HG03378 (cell line): ENCODE measurements around the gene PDE4D.
"Not testable (repeated sequence)": the region's sequence is repeated elsewhere in the genome, so short reads cannot be mapped to it uniquely, and the experiment has no call there.

Experiments used
- ATAC-seq: cut with Tn5 transposase; IDR thresholded peaks from one replicate; pipeline ENCODE4 v1.9.1; 2021; ENCODE audit warnings: mild to moderate bottlenecking, moderate library complexity; ENCODE audit not compliant: unreplicated experiment

The PDE4D gene

GRCh38 chr5:59587489-59588337, 305.8 kb downstream of the PDE4D start:
- no peak for ATAC-seq

- no peak for ATAC-seq
These were observed 306.7 kb downstream of the PDE4D start for GRCh38 chr5:59586841-59587240.

- no peak for ATAC-seq
These were observed 308.4 kb downstream of the PDE4D start for GRCh38 chr5:59584858-59585846.

- ATAC-seq: no peak
These were observed 309.5 kb downstream of the PDE4D start for GRCh38 chr5:59583810-59584562.

- no peak for ATAC-seq
These were observed 310.2 kb downstream of the PDE4D start for GRCh38 chr5:59583151-59583809.

- no peak for ATAC-seq
These were observed 310.8 kb downstream of the PDE4D start for GRCh38 chr5:59582746-59583145.

- ATAC-seq: no peak
These were observed 313.7 kb downstream of the PDE4D start for GRCh38 chr5:59579824-59580167.

- ATAC-seq: no peak
These were observed 314.3 kb downstream of the PDE4D start for GRCh38 chr5:59579101-59579823.

- ATAC-seq: no peak
These were observed 316.0 kb downstream of the PDE4D start for GRCh38 chr5:59577485-59577884.

- ATAC-seq: no peak
These were observed 317.7 kb downstream of the PDE4D start for GRCh38 chr5:59575648-59576445.

- ATAC-seq: not testable (repeated sequence)
These were observed 320.0 kb downstream of the PDE4D start for GRCh38 chr5:59573509-59573908.

GRCh38 chr5:59571067-59571466, 322.5 kb downstream of the PDE4D start:
- no peak for ATAC-seq

GRCh38 chr5:59569608-59570334, 323.8 kb downstream of the PDE4D start:
- no peak for ATAC-seq

GRCh38 chr5:59569158-59569557, 324.4 kb downstream of the PDE4D start:
- ATAC-seq: no peak

GRCh38 chr5:59568161-59568560, 325.4 kb downstream of the PDE4D start:
- ATAC-seq: no peak

GRCh38 chr5:59565551-59565950, 328.0 kb downstream of the PDE4D start:
- no peak for ATAC-seq

- no peak for ATAC-seq
These were observed 328.6 kb downstream of the PDE4D start for GRCh38 chr5:59564895-59565294.

GRCh38 chr5:59562756-59563389, 330.7 kb downstream of the PDE4D start:
- ATAC-seq: peak; percentile 95
